Measurements from ENCODE around the gene DIP2C. TPM values are rescaled to one million over a fixed set of nuclear protein-coding genes. Genes with fewer than 3 reads are reported as not detected.
A peak's percentile ranks its signal among the peaks of the same experiment; 100 is the strongest.

Gene DIP2C
- total RNA-seq, 1 donor from 2014 or later = 10.1 TPM

- no peak for DNase-seq (ENCODE audit: low spot score)
- peak overlapping the region; percentile 33 for H3K4me3 Mint-ChIP-seq
- peaks cover 3% of the 10 kb centered on the region for H3K36me3 Mint-ChIP-seq
- Histone ChIP-seq H3K4me3 (no peak overlapping the region), H3K9ac (no peak overlapping the region), H3K9me3 (ENCODE audit: low read depth) (no peaks in the 10 kb centered on the region), H4K20me1 (ENCODE audit: low read depth) (peaks cover 86% of the 10 kb centered on the region), H3K27ac (no peak overlapping the region), H3K4me1 (peaks cover 34% of the 10 kb centered on the region), H3F3A (ENCODE audit: low read depth) (peaks cover 6% of the 10 kb centered on the region), H2AFZ (replicated peaks) (no peak overlapping the region), H3K36me3 (no peaks in the 10 kb centered on the region), H3K27me3 (no peaks in the 10 kb centered on the region), H3K79me2 (ENCODE audit: low read depth) (peaks cover 90% of the 10 kb centered on the region), H3K4me2 (no peak overlapping the region)
- peaks cover 3% of the 10 kb centered on the region for H3K9me3 Mint-ChIP-seq
- peaks cover 50% of the 10 kb centered on the region for H3K4me1 Mint-ChIP-seq
- peaks cover 4% of the 10 kb centered on the region for H3K27me3 Mint-ChIP-seq (ENCODE audit: insufficient read depth, low read depth)
- peak overlapping the region; percentile 32 for H3K27ac Mint-ChIP-seq
- TF ChIP-seq EZH2phosphoT487 (IDR thresholded peaks at IDR 0.05) (no peak), EZH2 (IDR thresholded peaks at IDR 0.05) (no peak), CTCF (IDR thresholded peaks at IDR 0.05) (no peak)
Observed at GRCh38 chr10:662223-662605, 27.3 kb downstream of the DIP2C start.

GRCh38 chr10:661597-662222 is 27.8 kb downstream of the DIP2C start:
- peak overlapping the region; percentile 33 for H3K4me3 Mint-ChIP-seq
- H3K27me3 ChIP-seq = no peaks in the 10 kb centered on the region
- H2AFZ ChIP-seq (replicated peaks) = no peak overlapping the region
- H3K36me3 Mint-ChIP-seq = peaks cover 3% of the 10 kb centered on the region
- TF ChIP-seq EZH2phosphoT487 (IDR thresholded peaks at IDR 0.05) = no peak
- no peak for TF ChIP-seq CTCF (IDR thresholded peaks at IDR 0.05)
- TF ChIP-seq EZH2 (IDR thresholded peaks at IDR 0.05) = no peak
- peak; percentile 29 for DNase-seq (ENCODE audit: low spot score)
- H3K27ac ChIP-seq = no peak overlapping the region
- H4K20me1 ChIP-seq (ENCODE audit: low read depth) = peaks cover 85% of the 10 kb centered on the region
- H3K9ac ChIP-seq = no peak overlapping the region
- peaks cover 3% of the 10 kb centered on the region for H3K9me3 Mint-ChIP-seq
- no peak overlapping the region for H3K4me3 ChIP-seq
- H3K79me2 ChIP-seq (ENCODE audit: low read depth) = peaks cover 85% of the 10 kb centered on the region
- H3K27ac Mint-ChIP-seq = peak overlapping the region; percentile 32
- H3K36me3 ChIP-seq = no peaks in the 10 kb centered on the region
- H3K9me3 ChIP-seq (ENCODE audit: low read depth) = no peaks in the 10 kb centered on the region
- peaks cover 4% of the 10 kb centered on the region for H3K27me3 Mint-ChIP-seq (ENCODE audit: insufficient read depth, low read depth)
- H3K4me1 Mint-ChIP-seq = peaks cover 50% of the 10 kb centered on the region
- no peak overlapping the region for H3K4me2 ChIP-seq
- H3F3A ChIP-seq (ENCODE audit: low read depth) = peaks cover 6% of the 10 kb centered on the region
- peaks cover 34% of the 10 kb centered on the region for H3K4me1 ChIP-seq

- no peak for TF ChIP-seq CTCF (IDR thresholded peaks at IDR 0.05)
- no peak for TF ChIP-seq EZH2phosphoT487 (IDR thresholded peaks at IDR 0.05)
- no peak for TF ChIP-seq EZH2 (IDR thresholded peaks at IDR 0.05)
- Histone ChIP-seq H3F3A (ENCODE audit: low read depth) (peaks cover 6% of the 10 kb centered on the region), H2AFZ (replicated peaks) (no peak overlapping the region), H3K9me3 (ENCODE audit: low read depth) (no peaks in the 10 kb centered on the region), H3K27me3 (no peaks in the 10 kb centered on the region), H3K79me2 (ENCODE audit: low read depth) (peaks cover 85% of the 10 kb centered on the region), H3K4me2 (no peak overlapping the region), H3K9ac (no peak overlapping the region), H3K4me3 (no peak overlapping the region), H3K36me3 (no peaks in the 10 kb centered on the region), H4K20me1 (ENCODE audit: low read depth) (peaks cover 87% of the 10 kb centered on the region), H3K27ac (no peak overlapping the region), H3K4me1 (peaks cover 34% of the 10 kb centered on the region)
- H3K9me3 Mint-ChIP-seq = peaks cover 3% of the 10 kb centered on the region
- DNase-seq (ENCODE audit: low spot score) = no peak
- H3K27ac Mint-ChIP-seq = peak overlapping the region; percentile 70
- peaks cover 50% of the 10 kb centered on the region for H3K4me1 Mint-ChIP-seq
- peaks cover 3% of the 10 kb centered on the region for H3K36me3 Mint-ChIP-seq
- no peak overlapping the region for H3K4me3 Mint-ChIP-seq
- H3K27me3 Mint-ChIP-seq (ENCODE audit: insufficient read depth, low read depth) = peaks cover 4% of the 10 kb centered on the region
Observed at GRCh38 chr10:660970-661596, 28.4 kb downstream of the DIP2C start.

Measured in neural progenitor cell (in vitro differentiated cells).